ENCODE measurements around the gene ITPK1.

DNA sequence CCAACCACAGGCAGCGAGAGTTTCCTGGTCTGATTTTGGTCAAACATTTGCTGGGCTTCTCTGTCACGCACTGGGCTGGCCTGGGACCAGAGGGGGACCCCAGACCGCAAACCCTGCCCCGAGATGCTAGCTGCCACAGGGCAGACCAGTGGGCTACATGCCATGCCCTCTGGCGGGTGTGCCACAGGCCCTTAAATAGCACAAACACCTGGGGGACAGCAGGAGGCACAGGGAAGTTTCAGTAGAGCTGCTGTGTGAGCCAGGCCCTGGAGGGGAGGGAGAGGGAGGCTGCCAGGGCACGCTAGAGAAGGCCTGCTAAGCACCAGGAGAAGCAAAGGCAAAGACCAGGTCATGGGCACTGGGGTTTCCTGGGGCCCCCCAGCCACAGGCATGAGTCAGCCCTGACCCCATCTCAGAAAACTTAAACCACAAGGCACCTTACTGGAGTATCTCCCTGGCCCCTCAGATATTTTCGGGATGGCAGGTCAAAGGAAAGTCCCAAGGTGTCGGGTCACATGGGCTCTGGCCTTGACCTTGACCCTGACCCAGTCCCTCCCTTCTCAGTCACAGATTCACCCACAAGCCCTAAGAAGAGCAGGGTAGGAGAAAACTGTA, 29.2 kb downstream of the ITPK1 start:
- no peak for TF ChIP-seq CTCF (IDR thresholded peaks at IDR 0.05)
- no peak for TF ChIP-seq POLR2AphosphoS5 (IDR thresholded peaks at IDR 0.05; ENCODE audit: low read depth, low read length)
- TF ChIP-seq, protein P1, sequence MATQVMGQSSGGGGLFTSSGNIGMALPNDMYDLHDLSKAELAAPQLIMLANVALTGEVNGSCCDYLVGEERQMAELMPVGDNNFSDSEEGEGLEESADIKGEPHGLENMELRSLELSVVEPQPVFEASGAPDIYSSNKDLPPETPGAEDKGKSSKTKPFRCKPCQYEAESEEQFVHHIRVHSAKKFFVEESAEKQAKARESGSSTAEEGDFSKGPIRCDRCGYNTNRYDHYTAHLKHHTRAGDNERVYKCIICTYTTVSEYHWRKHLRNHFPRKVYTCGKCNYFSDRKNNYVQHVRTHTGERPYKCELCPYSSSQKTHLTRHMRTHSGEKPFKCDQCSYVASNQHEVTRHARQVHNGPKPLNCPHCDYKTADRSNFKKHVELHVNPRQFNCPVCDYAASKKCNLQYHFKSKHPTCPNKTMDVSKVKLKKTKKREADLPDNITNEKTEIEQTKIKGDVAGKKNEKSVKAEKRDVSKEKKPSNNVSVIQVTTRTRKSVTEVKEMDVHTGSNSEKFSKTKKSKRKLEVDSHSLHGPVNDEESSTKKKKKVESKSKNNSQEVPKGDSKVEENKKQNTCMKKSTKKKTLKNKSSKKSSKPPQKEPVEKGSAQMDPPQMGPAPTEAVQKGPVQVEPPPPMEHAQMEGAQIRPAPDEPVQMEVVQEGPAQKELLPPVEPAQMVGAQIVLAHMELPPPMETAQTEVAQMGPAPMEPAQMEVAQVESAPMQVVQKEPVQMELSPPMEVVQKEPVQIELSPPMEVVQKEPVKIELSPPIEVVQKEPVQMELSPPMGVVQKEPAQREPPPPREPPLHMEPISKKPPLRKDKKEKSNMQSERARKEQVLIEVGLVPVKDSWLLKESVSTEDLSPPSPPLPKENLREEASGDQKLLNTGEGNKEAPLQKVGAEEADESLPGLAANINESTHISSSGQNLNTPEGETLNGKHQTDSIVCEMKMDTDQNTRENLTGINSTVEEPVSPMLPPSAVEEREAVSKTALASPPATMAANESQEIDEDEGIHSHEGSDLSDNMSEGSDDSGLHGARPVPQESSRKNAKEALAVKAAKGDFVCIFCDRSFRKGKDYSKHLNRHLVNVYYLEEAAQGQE (IDR thresholded peaks at IDR 0.05; ENCODE audit: insufficient read depth in 1 of 2, low read depth in 2 of 2, low read length in 1 of 2) = no peak

All from Panc1 (cell line).